T-helper 2 cell treated with Interferon-gamma antibody and Interleukin-4, amounts not matched to agents 5 μg/mL and 100 μg/mL, for 36 hours (primary cell): Measurements from ENCODE around the gene GSC2.

Source experiments
- DNase-seq: peaks from one replicate; pipeline ENCODE4 v3.0.0; 2021; ENCODE audit warnings: low spot score
- H3K27ac Mint-ChIP-seq: one replicate; pipeline ENCODE4 v1.8.0; 2021; ENCODE audit warnings: mild to moderate bottlenecking, mixed read lengths
- H3K27me3 Mint-ChIP-seq: one replicate; pipeline ENCODE4 v1.8.0; 2021; ENCODE audit warnings: low read depth, mixed read lengths
- H3K36me3 Mint-ChIP-seq: one replicate; pipeline ENCODE4 v1.8.0; 2021; ENCODE audit warnings: low read depth, mixed read lengths
- H3K4me1 Mint-ChIP-seq: one replicate; pipeline ENCODE4 v1.8.0; 2021; ENCODE audit warnings: low read depth, mixed read lengths
- H3K4me3 Mint-ChIP-seq: one replicate; pipeline ENCODE4 v1.8.0; 2022; ENCODE audit warnings: mild to moderate bottlenecking, moderate library complexity, mixed read lengths
- H3K9me3 Mint-ChIP-seq: one replicate; pipeline ENCODE4 v1.8.0; 2021; ENCODE audit warnings: mixed read lengths

GSC2 gene, protein sequence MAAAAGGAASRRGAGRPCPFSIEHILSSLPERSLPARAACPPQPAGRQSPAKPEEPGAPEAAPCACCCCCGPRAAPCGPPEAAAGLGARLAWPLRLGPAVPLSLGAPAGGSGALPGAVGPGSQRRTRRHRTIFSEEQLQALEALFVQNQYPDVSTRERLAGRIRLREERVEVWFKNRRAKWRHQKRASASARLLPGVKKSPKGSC

DNA sequence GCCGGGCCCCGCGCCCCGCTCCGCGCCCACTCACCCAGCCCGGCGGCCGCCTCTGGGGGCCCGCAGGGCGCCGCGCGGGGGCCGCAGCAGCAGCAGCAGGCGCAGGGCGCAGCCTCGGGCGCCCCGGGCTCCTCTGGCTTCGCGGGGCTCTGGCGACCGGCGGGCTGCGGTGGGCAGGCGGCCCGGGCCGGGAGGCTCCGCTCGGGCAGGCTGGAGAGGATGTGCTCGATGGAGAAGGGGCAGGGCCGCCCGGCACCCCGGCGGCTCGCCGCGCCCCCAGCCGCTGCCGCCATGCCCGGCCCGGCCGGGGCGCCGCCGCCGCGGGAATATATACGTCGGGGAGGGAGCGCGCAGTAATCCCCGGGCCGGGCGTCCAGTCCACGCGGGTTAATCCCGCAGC, at the start of gene GSC2:
Gene GSC2, minus strand, starts transcription at position 302 of the 400 bp plus-strand sequence. Its CDS starts 9 bp downstream, at position 293.
- Mint-ChIP-seq H3K9me3 (no peaks in the 10 kb centered on the region), H3K27ac (no peak within 1 kb of the TSS)
- no peak for DNase-seq

DNA sequence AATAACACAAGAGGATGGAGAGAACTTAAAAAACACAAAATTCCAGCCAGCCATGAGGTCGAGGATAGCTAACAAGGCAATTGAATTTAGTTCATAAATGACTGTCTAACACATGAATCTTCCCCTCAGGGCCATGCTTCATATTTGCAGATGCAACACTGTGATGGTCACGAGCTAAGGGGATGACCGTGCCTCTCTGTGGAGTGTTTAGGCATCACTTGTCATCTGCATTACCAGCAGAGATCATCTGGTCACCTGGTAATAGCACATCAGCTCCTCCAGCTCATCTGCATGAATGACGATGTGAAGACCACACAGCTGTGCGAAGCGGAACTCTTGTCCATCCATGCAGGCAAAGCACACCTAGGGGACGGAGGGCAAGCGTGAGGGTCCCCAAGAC, 49.4 kb upstream of the GSC2 start:
- Mint-ChIP-seq H3K36me3 (no peaks in the 10 kb centered on the region), H3K4me1 (peaks cover 14% of the 10 kb centered on the region), H3K4me3 (no peak overlapping the region), H3K27ac (no peak overlapping the region), H3K9me3 (no peaks in the 10 kb centered on the region), H3K27me3 (peaks cover 4% of the 10 kb centered on the region)
- no peak for DNase-seq

More for the DNA sequence above, at the start of gene GSC2:
- no peaks in the 10 kb centered on the region for H3K36me3 Mint-ChIP-seq
- peaks cover 3% of the 10 kb centered on the region for H3K4me1 Mint-ChIP-seq
- H3K27me3 Mint-ChIP-seq: peaks cover 58% of the 10 kb centered on the region
- peak within 1 kb of the TSS; percentile 69 for H3K4me3 Mint-ChIP-seq

DNA sequence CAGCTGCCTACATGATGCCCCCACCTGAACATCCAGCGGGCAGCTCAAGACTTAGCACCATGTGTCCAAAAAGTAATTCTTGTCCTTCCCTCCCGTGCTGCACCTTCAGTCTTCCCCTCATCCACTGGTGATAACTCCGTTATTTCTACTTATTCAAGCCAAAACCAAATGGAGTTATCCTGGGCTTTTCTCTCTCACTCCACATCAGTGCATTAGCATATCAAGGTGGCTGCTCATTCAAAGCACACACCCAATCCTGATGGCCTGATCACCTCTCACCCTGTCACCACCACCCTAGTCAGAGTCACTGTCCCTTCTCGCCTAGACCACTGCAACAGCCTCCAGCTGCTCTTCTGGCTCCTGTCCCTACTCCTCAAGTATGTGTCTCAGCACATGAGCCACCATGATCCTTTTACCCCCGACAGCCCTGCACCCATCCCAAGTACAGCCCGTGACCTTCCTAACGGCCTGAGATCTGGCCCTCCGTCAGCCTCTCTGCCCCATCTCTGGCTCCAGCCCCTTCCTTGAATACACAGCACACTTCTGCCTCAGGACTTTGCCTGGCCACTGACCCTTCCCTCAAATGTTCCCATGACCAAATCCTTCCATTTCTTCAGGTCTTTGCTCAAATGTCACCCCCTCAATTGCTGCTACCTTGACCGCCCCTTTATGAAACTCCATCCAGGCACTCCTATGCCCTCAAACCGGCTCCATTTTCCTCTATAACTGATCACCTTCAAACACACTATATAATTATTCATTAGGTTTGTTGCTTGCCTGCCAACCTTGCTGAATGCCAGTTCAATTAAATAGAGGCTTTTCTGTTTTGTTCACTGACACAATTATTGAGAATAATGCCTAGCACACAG, 48.1 kb upstream of the GSC2 start:
- H3K9me3 Mint-ChIP-seq: no peaks in the 10 kb centered on the region
- no peaks in the 10 kb centered on the region for H3K36me3 Mint-ChIP-seq
- H3K4me1 Mint-ChIP-seq: peaks cover 14% of the 10 kb centered on the region
- H3K27ac Mint-ChIP-seq: no peak overlapping the region
- H3K4me3 Mint-ChIP-seq: no peak overlapping the region
- no peak for DNase-seq
- H3K27me3 Mint-ChIP-seq: peaks cover 4% of the 10 kb centered on the region

DNA sequence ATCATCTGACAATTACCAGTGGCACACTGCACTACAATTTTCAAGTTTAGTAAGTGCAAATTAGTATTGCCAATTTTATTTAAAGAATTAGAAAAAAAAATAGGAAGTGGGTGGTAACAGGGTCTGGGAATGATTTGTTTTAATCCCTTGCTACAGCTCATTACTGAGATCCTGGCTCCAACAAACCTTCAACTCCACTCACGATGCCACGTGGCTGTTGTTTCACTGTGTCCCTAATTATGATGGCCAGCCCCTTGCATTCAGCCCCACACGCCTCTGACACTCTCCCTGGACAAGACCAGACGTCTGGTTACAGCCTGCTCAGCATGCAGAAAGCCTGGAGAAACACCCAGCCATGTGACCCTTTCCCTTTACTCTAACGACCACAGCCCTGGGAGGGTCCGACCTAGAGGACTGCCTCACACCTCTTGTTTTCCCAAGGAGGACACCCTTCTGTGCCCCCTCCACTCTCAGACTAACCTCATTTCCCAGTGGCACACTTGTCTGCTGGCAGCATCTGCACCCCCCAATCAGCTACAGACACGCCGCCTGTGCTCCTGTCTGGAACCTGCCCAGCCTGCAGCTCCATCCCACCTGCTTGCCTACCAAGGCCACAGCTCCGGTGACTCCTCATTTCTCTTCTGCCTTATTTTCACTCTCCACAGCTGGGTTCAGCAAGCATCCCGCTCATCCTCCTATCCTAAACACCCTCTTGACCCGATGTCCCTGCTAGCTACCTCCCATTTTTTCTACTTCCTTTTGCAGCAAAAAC, 46.9 kb upstream of the GSC2 start:
- H3K36me3 Mint-ChIP-seq: no peaks in the 10 kb centered on the region
- no peak for DNase-seq
- H3K4me3 Mint-ChIP-seq: no peak overlapping the region
- no peak overlapping the region for H3K27ac Mint-ChIP-seq
- no peaks in the 10 kb centered on the region for H3K9me3 Mint-ChIP-seq
- peaks cover 4% of the 10 kb centered on the region for H3K27me3 Mint-ChIP-seq
- peaks cover 14% of the 10 kb centered on the region for H3K4me1 Mint-ChIP-seq

DNA sequence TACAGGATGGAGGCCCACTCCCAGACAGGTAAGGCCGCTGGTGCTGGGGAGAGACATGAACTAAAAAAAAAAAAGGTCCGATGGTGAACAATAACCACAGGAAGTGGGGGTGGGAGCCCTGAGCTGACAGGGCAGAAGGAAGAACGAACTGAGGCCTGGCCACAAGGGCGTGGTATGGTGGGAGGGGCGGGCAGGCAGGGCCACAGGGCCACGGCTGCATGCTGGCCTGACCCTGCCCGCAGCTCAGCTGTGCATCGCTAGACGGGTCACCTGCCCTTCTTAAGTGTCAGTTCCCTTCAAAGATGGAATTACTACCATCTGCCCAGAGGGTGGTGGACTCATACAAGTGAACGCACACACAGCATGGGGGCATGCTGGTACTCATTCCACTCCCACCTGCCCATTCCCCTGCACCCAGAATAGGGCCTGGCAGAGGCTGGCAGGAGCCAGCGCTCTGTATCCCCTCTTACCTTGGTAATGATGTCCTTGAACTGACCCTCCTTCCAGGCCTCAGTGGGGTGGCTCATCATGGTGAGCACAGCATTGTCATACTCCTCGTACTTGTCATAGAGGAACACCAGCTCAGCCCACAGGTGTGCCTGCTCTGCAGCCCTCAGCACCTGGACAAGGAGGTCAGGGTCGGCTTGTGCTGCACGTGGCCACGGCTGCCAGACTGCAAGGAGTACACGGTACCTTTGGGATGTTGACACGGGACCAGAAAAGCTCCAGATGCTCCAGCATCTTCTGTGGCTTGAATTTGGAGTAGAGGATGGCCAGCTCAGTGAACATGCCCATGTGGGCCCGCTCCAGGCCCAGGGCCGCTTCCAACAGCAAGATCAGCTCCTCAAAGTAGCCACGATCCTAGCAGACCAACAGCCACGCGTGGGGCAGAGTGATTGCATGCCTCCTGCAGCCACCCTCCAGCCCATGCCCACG, 46.0 kb upstream of the GSC2 start:
- Mint-ChIP-seq H3K27ac (peak overlapping the region; percentile 21), H3K4me3 (peak overlapping the region; percentile 42), H3K36me3 (no peaks in the 10 kb centered on the region), H3K27me3 (peaks cover 4% of the 10 kb centered on the region), H3K4me1 (peaks cover 14% of the 10 kb centered on the region), H3K9me3 (no peaks in the 10 kb centered on the region)
- DNase-seq: no peak

DNA sequence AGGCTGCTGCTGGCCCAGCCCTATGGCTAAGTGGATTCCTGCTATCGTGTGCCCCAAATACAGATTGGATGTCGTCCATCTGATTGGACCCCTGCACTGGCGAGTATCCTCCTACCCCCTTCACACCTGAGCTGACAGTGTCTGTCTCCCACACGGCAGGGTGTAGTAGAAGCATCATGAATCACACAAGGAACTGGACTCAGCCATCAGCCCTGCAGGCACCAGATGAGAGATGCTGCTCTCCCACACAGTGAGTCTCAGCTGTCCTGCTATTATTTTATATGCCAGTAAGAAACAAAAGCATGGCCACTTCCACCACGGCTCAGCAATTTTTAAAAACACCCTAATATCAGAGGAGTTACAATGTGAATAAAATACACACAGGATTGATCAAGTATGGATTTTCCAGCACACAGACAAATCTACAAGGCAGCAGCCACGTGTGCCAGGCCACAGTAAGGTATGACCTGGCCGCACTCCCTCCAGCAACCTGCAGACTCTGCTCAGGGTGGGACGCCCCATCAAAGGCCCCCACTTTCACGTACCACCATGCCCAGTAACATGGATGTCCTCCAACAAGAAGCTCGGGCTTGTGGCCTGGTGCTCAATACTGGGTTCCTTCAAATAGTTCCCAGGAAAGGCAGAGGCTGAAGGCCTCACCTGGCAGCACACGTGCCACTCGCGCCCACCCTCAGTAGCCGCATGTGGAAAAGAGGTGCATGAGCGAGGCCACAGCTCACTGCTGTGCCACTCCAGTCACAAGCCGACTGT, 44.9 kb upstream of the GSC2 start:
- no peak for DNase-seq
- Mint-ChIP-seq H3K27ac (peak overlapping the region; percentile 39), H3K27me3 (peaks cover 4% of the 10 kb centered on the region), H3K36me3 (no peaks in the 10 kb centered on the region), H3K9me3 (no peaks in the 10 kb centered on the region), H3K4me3 (peak overlapping the region; percentile 42), H3K4me1 (peaks cover 14% of the 10 kb centered on the region)

DNA sequence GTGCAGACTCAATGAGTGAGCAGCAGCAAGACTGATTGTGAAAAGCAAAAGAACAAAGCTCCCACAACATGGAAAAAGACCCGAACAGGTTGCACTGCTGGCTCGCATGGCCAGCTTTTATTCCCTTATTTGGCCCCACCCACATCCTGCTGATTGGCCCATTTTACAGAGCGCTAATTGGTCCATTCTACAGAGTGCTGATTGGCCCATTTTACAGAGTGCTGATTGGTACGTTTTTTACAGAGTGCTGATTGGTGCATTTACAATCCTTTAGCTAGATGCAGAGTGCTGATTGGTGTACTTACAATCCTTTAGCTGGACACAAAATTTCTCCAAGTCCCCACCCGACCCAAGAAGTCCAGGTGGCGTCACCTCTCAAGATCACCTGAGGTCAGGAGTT, 43.8 kb upstream of the GSC2 start:
- H3K27me3 Mint-ChIP-seq: peaks cover 4% of the 10 kb centered on the region
- H3K9me3 Mint-ChIP-seq: no peaks in the 10 kb centered on the region
- H3K27ac Mint-ChIP-seq: no peak overlapping the region
- peaks cover 14% of the 10 kb centered on the region for H3K4me1 Mint-ChIP-seq
- H3K4me3 Mint-ChIP-seq: no peak overlapping the region
- no peaks in the 10 kb centered on the region for H3K36me3 Mint-ChIP-seq
- no peak for DNase-seq

DNA sequence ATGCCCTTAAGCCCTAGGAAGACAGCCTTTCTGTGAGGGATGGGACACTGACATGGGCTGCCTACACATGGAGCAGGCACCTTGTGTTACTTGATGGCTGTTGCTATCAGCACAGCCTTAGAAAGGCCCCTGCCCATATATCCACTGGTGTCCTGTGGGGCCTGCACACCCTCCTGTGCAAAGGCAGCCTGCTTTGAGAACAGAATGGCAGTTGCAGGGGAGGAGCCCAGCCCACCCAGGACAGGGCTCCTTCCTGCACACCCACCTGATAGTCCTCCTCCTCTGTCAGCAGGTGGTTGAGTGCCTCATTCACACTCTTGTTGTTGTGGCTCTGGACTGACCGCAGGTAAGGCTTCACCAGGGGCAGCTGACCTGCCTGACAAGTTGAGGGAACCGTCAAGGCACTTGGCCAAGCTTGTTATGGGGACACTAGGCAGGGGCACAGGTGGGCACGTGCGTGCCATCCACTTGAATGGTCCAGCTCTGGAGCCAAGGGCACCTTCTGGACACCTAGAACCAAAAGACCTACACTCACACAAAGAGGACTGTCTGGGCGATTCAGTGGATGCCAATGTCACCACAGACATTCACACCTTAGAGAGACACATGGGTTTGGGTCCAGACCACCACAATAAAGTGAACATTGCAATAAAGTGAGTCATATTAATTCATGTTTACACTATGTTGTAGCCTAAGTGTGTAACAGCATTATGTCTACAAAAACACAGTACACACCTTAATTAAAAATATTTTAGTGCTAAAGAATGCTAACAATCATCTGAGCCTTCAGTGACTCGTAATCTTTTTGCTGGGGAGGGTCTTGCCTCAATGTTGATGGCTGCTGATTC, 37.8 kb upstream of the GSC2 start:
- Mint-ChIP-seq H3K27ac (no peak overlapping the region), H3K36me3 (no peaks in the 10 kb centered on the region), H3K9me3 (no peaks in the 10 kb centered on the region)

DNA sequence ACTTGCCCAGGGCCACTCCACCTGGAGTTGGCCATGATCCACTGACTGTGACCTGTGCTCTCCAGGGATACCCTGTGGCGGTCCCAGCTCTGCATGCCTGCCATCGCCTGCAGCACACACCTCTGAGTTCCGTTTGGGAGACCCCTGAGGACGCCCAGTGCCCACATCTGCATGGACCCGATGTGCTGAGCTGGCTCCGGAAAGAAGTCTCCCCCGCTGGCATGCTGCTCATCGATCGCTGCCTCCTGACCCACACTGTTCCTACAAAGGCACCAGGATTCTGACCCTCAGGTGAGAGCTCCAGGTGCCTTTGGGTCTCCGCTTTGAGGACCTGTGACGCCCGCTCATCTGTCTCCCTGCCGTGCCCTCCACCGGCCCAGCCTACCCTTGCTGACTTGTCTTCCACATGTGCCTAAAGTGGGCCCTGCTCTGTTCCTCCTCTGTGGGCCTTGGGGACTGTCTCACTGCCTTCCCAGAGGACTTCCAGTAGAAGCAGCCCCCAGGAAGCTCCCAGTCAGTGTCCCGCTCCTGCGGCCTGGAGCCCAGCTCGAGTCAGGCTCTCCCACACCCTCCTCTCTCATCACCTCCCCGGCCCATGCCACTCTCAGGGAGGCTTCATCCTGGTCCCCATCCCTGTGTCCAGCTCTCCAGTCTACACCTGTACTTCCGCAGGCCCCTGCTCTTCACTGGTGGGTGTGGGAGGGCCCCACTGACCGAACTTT, 34.3 kb upstream of the GSC2 start:
- Mint-ChIP-seq H3K4me1 (peaks cover 16% of the 10 kb centered on the region), H3K9me3 (no peaks in the 10 kb centered on the region), H3K27ac (no peak overlapping the region)

More for the DNA sequence above, 37.8 kb upstream of the GSC2 start:
- no peak overlapping the region for H3K4me3 Mint-ChIP-seq
- DNase-seq: no peak
- no peaks in the 10 kb centered on the region for H3K4me1 Mint-ChIP-seq
- no peaks in the 10 kb centered on the region for H3K27me3 Mint-ChIP-seq

DNA sequence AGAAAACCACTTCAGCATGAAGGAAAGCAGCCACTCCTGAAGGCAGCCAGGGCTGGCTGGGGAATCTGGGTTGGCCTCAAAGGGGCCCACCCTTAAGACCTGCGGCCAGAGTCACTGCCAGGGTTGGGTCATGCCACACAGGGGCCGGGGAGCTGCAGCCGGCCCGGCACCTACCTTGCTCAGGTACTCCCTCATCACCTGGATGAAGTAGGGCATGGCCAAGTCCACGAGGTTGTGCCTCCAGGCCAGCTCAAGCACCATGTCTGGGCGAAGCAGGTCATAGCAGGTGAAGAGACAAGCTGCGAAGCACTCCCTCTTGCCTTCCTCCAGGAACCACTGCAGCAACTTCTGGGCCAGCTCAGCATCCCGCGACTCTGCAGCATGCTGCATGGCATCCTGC, 33.1 kb upstream of the GSC2 start:
- Mint-ChIP-seq H3K27ac (no peak overlapping the region), H3K27me3 (peaks cover 2% of the 10 kb centered on the region), H3K4me1 (peaks cover 19% of the 10 kb centered on the region), H3K9me3 (no peaks in the 10 kb centered on the region), H3K36me3 (no peaks in the 10 kb centered on the region), H3K4me3 (no peak overlapping the region)
- no peak for DNase-seq

More for the DNA sequence above, 34.3 kb upstream of the GSC2 start:
- DNase-seq: no peak
- Mint-ChIP-seq H3K27me3 (peaks cover 2% of the 10 kb centered on the region), H3K4me3 (no peak overlapping the region), H3K36me3 (no peaks in the 10 kb centered on the region)

DNA sequence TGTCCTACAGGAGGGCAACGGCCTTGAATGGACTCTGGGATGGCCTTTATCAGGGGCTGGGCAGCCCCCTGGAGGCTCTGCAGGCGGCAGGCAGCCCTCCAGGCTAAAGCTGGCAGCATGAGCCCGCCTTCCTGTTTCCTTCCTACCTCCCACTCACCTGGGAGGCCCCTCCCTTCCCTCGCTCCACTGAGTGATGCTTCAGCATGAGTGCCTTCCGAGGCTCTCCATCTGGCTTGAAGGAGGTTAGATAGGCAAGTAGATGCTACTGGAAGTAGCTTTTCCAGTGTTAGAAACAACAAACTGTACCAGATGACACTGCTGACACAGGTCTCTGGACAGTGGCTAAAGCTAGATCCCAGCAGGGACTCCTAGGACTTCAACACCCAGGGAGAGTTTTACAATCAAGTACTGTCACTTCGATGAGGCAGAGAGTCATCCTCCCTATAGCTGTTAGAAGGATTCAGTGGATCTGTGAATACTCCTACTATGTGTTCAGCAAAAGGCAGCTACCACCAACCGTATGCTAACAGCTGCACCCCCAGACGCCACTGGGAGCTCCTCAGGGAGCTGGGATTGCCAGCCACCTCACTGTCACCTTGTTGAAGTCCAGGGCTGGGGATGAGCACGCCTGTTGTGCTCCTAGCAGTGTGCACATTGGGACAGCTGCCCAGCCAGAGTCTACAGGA, 32.5 kb upstream of the GSC2 start:
- Mint-ChIP-seq H3K27ac (no peak overlapping the region), H3K27me3 (peaks cover 2% of the 10 kb centered on the region), H3K9me3 (no peaks in the 10 kb centered on the region), H3K4me1 (peaks cover 19% of the 10 kb centered on the region), H3K4me3 (no peak overlapping the region), H3K36me3 (no peaks in the 10 kb centered on the region)
- no peak for DNase-seq
